Muscle of leg (tissue), 11 donors: ENCODE results near the gene PUDP. TPM values are rescaled to one million over a fixed set of nuclear protein-coding genes. Genes with fewer than 3 reads are reported as not detected.
"Not testable (repeated sequence)": the region's sequence is repeated elsewhere in the genome, so short reads cannot be mapped to it uniquely, and the experiment has no call there.

Experiments used
- DNase-seq: peaks from one replicate; pipeline ENCODE4 v3.0.0; 2013
- H3K27ac ChIP-seq: one replicate; pipeline ENCODE4 v1.5.1; 2013; ENCODE audit warnings: mild to moderate bottlenecking, low read length, control low read depth
- H3K27me3 ChIP-seq: one replicate; pipeline ENCODE4 v1.6.1; 2013; ENCODE audit warnings: low read length; ENCODE audit not compliant: control insufficient read depth, insufficient read depth
- H3K36me3 ChIP-seq: one replicate; pipeline ENCODE4 v1.6.1; 2013; ENCODE audit warnings: low read length; ENCODE audit not compliant: control insufficient read depth, insufficient read depth
- H3K4me1 ChIP-seq: one replicate; pipeline ENCODE4 v1.6.1; 2013; ENCODE audit warnings: low read length; ENCODE audit not compliant: control insufficient read depth, insufficient read depth
- H3K4me3 ChIP-seq: one replicate; pipeline ENCODE4 v1.5.1; 2013; ENCODE audit warnings: low read length, control low read depth
- H3K9me3 ChIP-seq: replicated peaks from 2 replicates; pipeline ENCODE4 v1.6.1; 2013; ENCODE audit warnings: low read depth, low read length; ENCODE audit not compliant: control insufficient read depth
- WGBS: methylation state at CpG from one replicate; pipeline ENCODE4 v1.1.5; 2013; ENCODE audit warnings: missing lambda C conversion rate; ENCODE audit not compliant: insufficient coverage; 5-methylcytosine and 5-hydroxymethylcytosine counted together
- polyA plus RNA-seq, 8 donors: library from polyadenylated mRNA; unstranded; fragments of 120-200 nt; gene quantifications; one replicate each; pipeline versions ENCODE4 v1.2.1 to v1.2.3, GENCODE V29; 2013; ENCODE audit warnings: inconsistent platforms in 1 of 8, low replicate concordance in 1 of 8; ENCODE audit not compliant: insufficient read length in 8 of 8, insufficient read depth in 1 of 8
- total RNA-seq: library from RNA; stranded (reverse); fragments of 120-200 nt; gene quantifications from one replicate; pipeline ENCODE4 v1.2.4, GENCODE V29; 2013

Gene PUDP
- total and polyA plus RNA-seq, 9 donors = 17.4 to 32.6 (median 28.4) TPM

GRCh38 chrX:7112071-7112470 is 35.9 kb downstream of the PUDP start:
- DNase-seq = no peak
- Histone ChIP-seq H3K4me1 (peaks cover 36% of the 10 kb centered on the region), H3K4me3 (no peak overlapping the region), H3K27me3 (peaks cover 6% of the 10 kb centered on the region), H3K36me3 (no peaks in the 10 kb centered on the region), H3K27ac (no peak overlapping the region), H3K9me3 (no peaks in the 10 kb centered on the region)
- WGBS = 100% methylated on average over 1 of the region's 7 CpGs

DNA sequence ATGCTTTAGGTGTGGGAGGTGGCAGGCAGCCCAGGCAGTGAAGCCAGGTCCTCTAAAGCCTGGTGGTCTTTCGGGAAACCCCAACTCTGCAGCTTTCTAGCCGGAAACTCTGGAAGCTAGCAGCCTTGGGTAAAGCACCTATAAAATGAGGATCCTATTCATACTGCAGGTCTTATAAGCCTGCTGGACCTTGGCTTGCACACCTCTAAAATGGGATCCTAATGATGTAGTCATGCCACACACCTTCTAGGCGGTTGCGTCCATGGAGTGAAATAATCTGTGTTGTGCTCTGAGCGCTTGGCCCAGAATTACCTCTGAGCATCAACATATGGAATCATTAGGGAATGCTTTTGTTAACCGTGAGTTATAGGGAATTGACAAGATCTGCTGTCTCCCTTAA is 36.4 kb downstream of the PUDP start:
- no peaks in the 10 kb centered on the region for H3K9me3 ChIP-seq
- peaks cover 6% of the 10 kb centered on the region for H3K27me3 ChIP-seq
- DNase-seq = no peak
- H3K27ac ChIP-seq = no peak overlapping the region
- no peak overlapping the region for H3K4me3 ChIP-seq
- 94% methylated on average over 2 of the region's 6 CpGs for WGBS
- H3K36me3 ChIP-seq = no peaks in the 10 kb centered on the region
- H3K4me1 ChIP-seq = peaks cover 36% of the 10 kb centered on the region

GRCh38 chrX:7110821-7111276 is 37.1 kb downstream of the PUDP start:
- WGBS = 17% methylated on average over 1 of the region's 5 CpGs
- H3K36me3 ChIP-seq = no peaks in the 10 kb centered on the region
- H3K9me3 ChIP-seq = no peaks in the 10 kb centered on the region
- H3K4me1 ChIP-seq = peaks cover 32% of the 10 kb centered on the region
- H3K4me3 ChIP-seq = no peak overlapping the region
- H3K27me3 ChIP-seq = peaks cover 6% of the 10 kb centered on the region
- DNase-seq = no peak
- peak overlapping the region; percentile 42 for H3K27ac ChIP-seq

- no peaks in the 10 kb centered on the region for H3K36me3 ChIP-seq
- no peak for DNase-seq
- H3K4me3 ChIP-seq = no peak overlapping the region
- peaks cover 6% of the 10 kb centered on the region for H3K27me3 ChIP-seq
- H3K27ac ChIP-seq = peak overlapping the region; percentile 87
- H3K4me1 ChIP-seq = peaks cover 27% of the 10 kb centered on the region
- WGBS = 89% methylated on average over 4 of the region's 12 CpGs
- no peaks in the 10 kb centered on the region for H3K9me3 ChIP-seq
These were observed 37.8 kb downstream of the PUDP start for GRCh38 chrX:7109838-7110793.

- Histone ChIP-seq H3K4me1 (peaks cover 27% of the 10 kb centered on the region), H3K27ac (peak overlapping the region; percentile 87)
- WGBS = 42% methylated on average over 8 of the region's 11 CpGs
These were observed 38.9 kb downstream of the PUDP start for GRCh38 chrX:7109049-7109531.

GRCh38 chrX:7108030-7108429 is 39.9 kb downstream of the PUDP start:
- DNase-seq = no peak
- Histone ChIP-seq H3K27me3 (peaks cover 2% of the 10 kb centered on the region), H3K4me1 (peaks cover 27% of the 10 kb centered on the region), H3K36me3 (peaks cover 3% of the 10 kb centered on the region), H3K9me3 (peaks cover 2% of the 10 kb centered on the region), H3K27ac (peak overlapping the region; percentile 87), H3K4me3 (no peak overlapping the region)
- WGBS = 66% methylated on average over 5 of the region's 5 CpGs

More at GRCh38 chrX:7109049-7109531, 38.9 kb downstream of the PUDP start:
- Histone ChIP-seq H3K36me3 (peaks cover 3% of the 10 kb centered on the region), H3K4me3 (no peak overlapping the region), H3K27me3 (peaks cover 6% of the 10 kb centered on the region), H3K9me3 (no peaks in the 10 kb centered on the region)
- peak; percentile 35 for DNase-seq

- no peak for DNase-seq
- 86% methylated on average over 2 of the region's 2 CpGs for WGBS
- no peaks in the 10 kb centered on the region for H3K27me3 ChIP-seq
- no peak overlapping the region for H3K27ac ChIP-seq
- peaks cover 4% of the 10 kb centered on the region for H3K9me3 ChIP-seq
- peaks cover 27% of the 10 kb centered on the region for H3K4me1 ChIP-seq
- peaks cover 3% of the 10 kb centered on the region for H3K36me3 ChIP-seq
- H3K4me3 ChIP-seq = no peak overlapping the region
These were observed 41.3 kb downstream of the PUDP start for GRCh38 chrX:7106649-7107048.

- WGBS = no CpG with 5 or more reads among the region's 3 CpGs
- H3K27me3 ChIP-seq = peaks cover 2% of the 10 kb centered on the region
- H3K27ac ChIP-seq = no peak overlapping the region
- peaks cover 5% of the 10 kb centered on the region for H3K36me3 ChIP-seq
- no peak overlapping the region for H3K4me3 ChIP-seq
- no peak for DNase-seq
- H3K4me1 ChIP-seq = no peaks in the 10 kb centered on the region
- H3K9me3 ChIP-seq = peaks cover 4% of the 10 kb centered on the region
These were observed 45.8 kb downstream of the PUDP start for GRCh38 chrX:7102119-7102518.

GRCh38 chrX:7100022-7100421 is 47.9 kb downstream of the PUDP start:
- 88% methylated on average over 2 of the region's 7 CpGs for WGBS
- no peak for DNase-seq
- Histone ChIP-seq H3K27me3 (peaks cover 2% of the 10 kb centered on the region), H3K4me1 (no peaks in the 10 kb centered on the region), H3K9me3 (peaks cover 4% of the 10 kb centered on the region), H3K4me3 (no peak overlapping the region), H3K36me3 (peaks cover 10% of the 10 kb centered on the region), H3K27ac (no peak overlapping the region)

GRCh38 chrX:7095657-7096056 is 52.3 kb downstream of the PUDP start:
- H3K27ac ChIP-seq, H3K9me3 ChIP-seq, H3K36me3 ChIP-seq, H3K4me3 ChIP-seq, H3K27me3 ChIP-seq, DNase-seq, H3K4me1 ChIP-seq: not testable (repeated sequence)
- 100% methylated on average over 1 of the region's 2 CpGs for whole genome bisulfite sequencing
